ENCODE measurements around the gene CLDN22. TPM values are rescaled to one million over a fixed set of nuclear protein-coding genes. Genes with fewer than 3 reads are reported as not detected.

The CLDN22 gene
- total RNA-seq, 1 experiment from 2014 or later, result not detected

GRCh38 chr4:183356173-183356830 is 36.2 kb upstream of the CLDN22 start:
- ChIA-PET POLR2A (ENCODE audit: low non-redundant PET) (no interaction called here), CTCF (no interaction called here)
- intact Hi-C loops (cut with micrococcal nuclease; ENCODE audit: unreplicated experiment), result no loop called here
- no peaks in the 10 kb centered on the region for H3K27me3 ChIP-seq (replicated peaks; ENCODE audit: insufficient read depth, low read depth, low read length, poor library complexity)
- TF ChIP-seq CTCF (conservative IDR thresholded peaks at IDR 0.05; ENCODE audit: low read depth, low read length), result no peak
- no peak for TF ChIP-seq EZH2 (IDR thresholded peaks at IDR 0.05; ENCODE audit: borderline replicate concordance, low read depth, low read length, poor library complexity, severe bottlenecking)
- no peak overlapping the region for H3K27ac ChIP-seq (ENCODE audit: low read depth, low read length, poor library complexity, severe bottlenecking)
- H3K9me3 ChIP-seq (ENCODE audit: low read depth, low read length, poor library complexity, severe bottlenecking), result no peaks in the 10 kb centered on the region
- DNase-seq (ENCODE audit: low spot score), result no peak
- no peak overlapping the region for H3K4me3 ChIP-seq (ENCODE audit: low read depth, low read length, poor library complexity, severe bottlenecking)
- no peaks in the 10 kb centered on the region for H3K36me3 ChIP-seq (ENCODE audit: insufficient read depth, low read length, poor library complexity, severe bottlenecking)
- peaks cover 4% of the 10 kb centered on the region for H3K4me1 ChIP-seq (ENCODE audit: insufficient read depth, low read length, poor library complexity, severe bottlenecking)
- BruUV-seq (replicated peaks), result no TSS peak

GRCh38 chr4:183355405-183355804 is 35.3 kb upstream of the CLDN22 start:
- ChIA-PET CTCF (interaction anchor here (0.7 kb wide), 1 partner anchor 94 kb away, joined by 3 read pairs; no protein-coding TSS in a partner anchor), POLR2A (ENCODE audit: low non-redundant PET) (no interaction called here)
- intact Hi-C loops (cut with micrococcal nuclease; ENCODE audit: unreplicated experiment), result no loop called here
- Histone ChIP-seq H3K4me1 (ENCODE audit: insufficient read depth, low read length, poor library complexity, severe bottlenecking) (peaks cover 4% of the 10 kb centered on the region), H3K4me3 (ENCODE audit: low read depth, low read length, poor library complexity, severe bottlenecking) (no peak overlapping the region), H3K9me3 (ENCODE audit: low read depth, low read length, poor library complexity, severe bottlenecking) (no peaks in the 10 kb centered on the region), H3K27ac (ENCODE audit: low read depth, low read length, poor library complexity, severe bottlenecking) (no peak overlapping the region), H3K27me3 (replicated peaks; ENCODE audit: insufficient read depth, low read depth, low read length, poor library complexity) (no peaks in the 10 kb centered on the region), H3K36me3 (ENCODE audit: insufficient read depth, low read length, poor library complexity, severe bottlenecking) (no peaks in the 10 kb centered on the region)
- DNase-seq (ENCODE audit: low spot score), result no peak
- no TSS peak for BruUV-seq (replicated peaks)
- no peak for TF ChIP-seq CTCF (conservative IDR thresholded peaks at IDR 0.05; ENCODE audit: low read depth, low read length)
- no peak for TF ChIP-seq EZH2 (IDR thresholded peaks at IDR 0.05; ENCODE audit: borderline replicate concordance, low read depth, low read length, poor library complexity, severe bottlenecking)

- no peaks in the 10 kb centered on the region for H3K9me3 ChIP-seq (ENCODE audit: low read depth, low read length, poor library complexity, severe bottlenecking)
- H3K4me3 ChIP-seq (ENCODE audit: low read depth, low read length, poor library complexity, severe bottlenecking), result no peak overlapping the region
- ChIA-PET CTCF (no interaction called here), POLR2A (ENCODE audit: low non-redundant PET) (no interaction called here)
- peaks cover 4% of the 10 kb centered on the region for H3K4me1 ChIP-seq (ENCODE audit: insufficient read depth, low read length, poor library complexity, severe bottlenecking)
- H3K27ac ChIP-seq (ENCODE audit: low read depth, low read length, poor library complexity, severe bottlenecking), result no peak overlapping the region
- intact Hi-C loops (cut with micrococcal nuclease; ENCODE audit: unreplicated experiment), result no loop called here
- TF ChIP-seq CTCF (conservative IDR thresholded peaks at IDR 0.05; ENCODE audit: low read depth, low read length), result no peak
- TF ChIP-seq EZH2 (IDR thresholded peaks at IDR 0.05; ENCODE audit: borderline replicate concordance, low read depth, low read length, poor library complexity, severe bottlenecking), result no peak
- DNase-seq (ENCODE audit: low spot score), result no peak
- H3K36me3 ChIP-seq (ENCODE audit: insufficient read depth, low read length, poor library complexity, severe bottlenecking), result no peaks in the 10 kb centered on the region
- H3K27me3 ChIP-seq (replicated peaks; ENCODE audit: insufficient read depth, low read depth, low read length, poor library complexity), result no peaks in the 10 kb centered on the region
- no TSS peak for BruUV-seq (replicated peaks)
Observed at GRCh38 chr4:183354219-183354618, 34.1 kb upstream of the CLDN22 start.
